Cortex of kidney (tissue), 1 donor: ENCODE results near the gene LRRFIP1.

Experiments used
- DNase-seq: peaks from one replicate; lab custom pipeline; 2025; lab: John Stamatoyannopoulos, UW

LRRFIP1 gene

DNA sequence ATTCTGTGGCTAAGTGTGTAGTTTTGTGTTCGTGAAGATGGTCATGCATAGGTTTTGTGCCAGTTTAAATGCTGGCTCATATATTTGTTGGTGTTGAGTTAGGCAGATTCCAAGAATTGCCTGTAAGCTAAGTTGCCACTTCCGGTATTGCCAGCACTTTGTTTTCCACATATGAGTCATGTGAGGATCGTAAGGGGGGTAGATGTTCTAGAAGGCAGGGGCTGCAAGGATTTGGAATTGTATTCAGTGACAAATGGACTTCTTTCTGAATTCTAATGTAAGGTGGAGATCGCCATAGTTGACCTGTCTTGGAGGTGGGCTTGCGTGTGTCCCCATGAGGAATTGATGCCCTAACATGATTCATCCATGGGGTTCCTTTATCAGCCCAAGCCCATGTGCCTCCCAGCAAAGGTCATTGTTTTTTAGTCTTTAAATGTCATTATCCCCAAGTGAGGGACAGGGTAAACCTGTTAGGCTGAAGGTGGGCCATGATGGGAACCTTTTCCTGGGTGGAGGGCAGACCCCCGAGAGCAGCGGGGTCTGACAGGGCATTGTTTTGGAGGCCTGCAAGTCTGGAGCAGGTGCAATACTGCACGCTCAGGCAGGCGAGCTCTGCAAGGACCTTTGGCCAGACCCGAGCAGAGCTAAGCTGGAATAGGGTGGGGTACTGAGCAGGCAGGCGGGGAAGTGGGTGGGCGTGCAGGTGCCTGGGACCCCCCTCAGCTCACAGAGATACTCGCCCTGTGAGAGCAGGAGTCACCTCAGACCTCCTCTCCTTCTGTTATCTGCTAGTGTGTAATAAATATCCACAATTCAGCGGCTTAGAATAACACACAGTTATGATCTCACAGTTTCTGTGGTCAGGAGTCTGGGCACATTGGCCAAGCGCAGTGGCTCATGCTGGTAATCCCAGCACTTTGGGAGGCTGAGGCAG, 77.4 kb downstream of the LRRFIP1 start:
- no peak for DNase-seq

DNA sequence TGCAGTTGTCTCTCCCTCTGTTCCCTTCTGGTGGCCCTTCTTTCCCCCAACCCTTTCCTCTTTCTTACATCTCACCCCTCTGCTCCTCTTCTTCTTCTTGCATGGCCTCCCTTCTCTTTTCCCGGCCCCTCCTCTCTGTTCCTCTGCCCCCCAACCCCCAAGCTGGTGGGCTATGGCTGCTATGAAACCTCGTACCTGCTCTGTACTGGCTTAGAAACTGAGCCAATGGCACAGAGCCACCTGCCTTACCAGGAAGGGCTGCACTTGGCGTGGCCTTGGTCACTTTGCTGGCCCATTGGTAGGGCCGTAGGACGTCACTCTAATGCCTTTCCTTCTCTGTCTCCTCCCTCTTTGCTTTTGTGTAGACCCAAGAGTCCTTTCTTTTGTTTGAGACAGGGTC, 78.9 kb downstream of the LRRFIP1 start:
- DNase-seq = no peak

DNA sequence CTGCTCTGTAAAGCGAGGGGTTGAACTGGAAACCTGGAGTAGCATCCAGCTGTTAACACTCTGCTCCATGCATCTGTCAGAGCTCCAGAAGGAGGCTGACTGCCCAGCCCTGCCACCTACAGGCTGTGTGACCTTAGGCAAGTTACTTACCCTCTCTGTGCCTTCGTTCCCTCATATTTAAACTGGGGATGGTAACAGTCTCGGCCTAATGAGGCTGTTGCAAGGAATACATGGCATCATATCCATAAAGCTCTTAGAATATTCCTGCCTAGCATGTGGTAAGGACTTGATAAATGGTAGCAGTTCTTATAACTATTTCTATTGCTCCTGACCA, 80.6 kb downstream of the LRRFIP1 start:
- no peak for DNase-seq

DNA sequence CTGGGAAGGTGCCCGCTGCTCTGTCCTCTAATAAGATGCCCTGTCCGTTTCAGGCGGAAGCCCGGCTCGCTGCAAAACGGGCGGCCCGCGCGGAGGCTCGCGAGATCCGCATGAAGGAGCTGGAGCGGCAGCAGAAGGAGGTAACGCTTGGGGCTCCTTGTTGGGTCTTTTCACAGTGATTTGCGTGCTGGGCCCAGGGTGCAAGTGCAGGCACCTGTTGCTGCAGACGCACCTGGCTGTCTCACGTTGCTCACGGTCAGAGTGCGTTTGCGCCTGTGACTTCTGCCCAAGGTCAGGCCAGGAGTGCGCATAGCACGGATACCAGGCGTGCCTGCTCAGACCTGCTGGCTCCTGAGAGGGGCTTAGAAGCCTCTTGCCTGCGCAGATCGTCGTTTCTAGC, 81.1 kb downstream of the LRRFIP1 start:
- no peak for DNase-seq

DNA sequence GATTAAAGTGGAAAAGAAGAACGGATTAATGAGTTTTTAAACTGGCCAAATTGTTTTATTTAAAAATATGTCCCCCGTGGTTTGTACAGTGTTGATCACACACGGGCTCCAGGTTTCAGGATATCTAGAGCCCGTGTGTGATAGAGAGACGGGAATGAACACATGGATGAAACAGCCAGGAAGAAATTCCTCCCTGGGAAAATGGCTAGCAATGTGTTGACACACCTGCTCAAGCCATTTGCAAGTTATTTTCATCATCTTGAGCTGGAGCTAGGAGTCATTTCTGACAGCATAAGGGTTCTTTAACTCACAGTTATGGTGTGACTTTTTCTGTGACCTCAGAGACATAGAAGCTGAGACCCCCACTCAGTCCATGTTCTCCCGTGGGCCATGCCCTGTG, 81.6 kb downstream of the LRRFIP1 start:
- no peak for DNase-seq

DNA sequence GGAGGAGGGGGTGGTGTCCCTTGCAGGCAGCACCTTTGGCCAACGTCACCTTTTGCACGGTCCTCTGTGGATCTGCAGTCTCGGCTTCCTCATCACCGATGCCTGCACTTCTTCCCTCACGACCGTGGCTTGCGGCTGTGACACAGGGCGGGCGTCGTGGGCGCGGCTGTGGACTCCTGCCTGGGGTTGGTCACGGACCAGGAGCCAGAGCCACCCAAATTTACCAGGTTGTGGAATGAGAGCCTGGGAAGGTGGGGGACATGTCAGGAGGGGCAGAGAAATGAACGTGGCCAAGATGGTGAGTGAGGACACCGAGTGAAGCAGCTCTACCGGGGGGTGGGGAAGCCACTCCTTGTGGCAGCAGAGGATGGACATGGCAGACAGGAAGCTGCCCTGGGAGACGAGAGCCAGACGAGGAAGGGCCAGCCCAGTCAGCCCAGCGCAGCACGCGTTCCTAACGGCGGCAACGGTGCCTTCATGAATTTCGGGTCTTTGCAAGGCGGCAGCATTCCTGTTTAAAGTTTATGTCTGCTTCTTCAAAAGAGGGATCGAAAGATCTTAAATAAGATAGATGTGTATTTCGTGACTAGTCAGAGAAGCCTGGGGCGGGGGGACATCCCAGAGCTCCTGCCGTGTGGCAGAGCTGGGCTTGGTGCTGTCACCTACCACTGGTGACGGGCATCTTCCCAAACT, 84.2 kb downstream of the LRRFIP1 start:
- DNase-seq = no peak

DNA sequence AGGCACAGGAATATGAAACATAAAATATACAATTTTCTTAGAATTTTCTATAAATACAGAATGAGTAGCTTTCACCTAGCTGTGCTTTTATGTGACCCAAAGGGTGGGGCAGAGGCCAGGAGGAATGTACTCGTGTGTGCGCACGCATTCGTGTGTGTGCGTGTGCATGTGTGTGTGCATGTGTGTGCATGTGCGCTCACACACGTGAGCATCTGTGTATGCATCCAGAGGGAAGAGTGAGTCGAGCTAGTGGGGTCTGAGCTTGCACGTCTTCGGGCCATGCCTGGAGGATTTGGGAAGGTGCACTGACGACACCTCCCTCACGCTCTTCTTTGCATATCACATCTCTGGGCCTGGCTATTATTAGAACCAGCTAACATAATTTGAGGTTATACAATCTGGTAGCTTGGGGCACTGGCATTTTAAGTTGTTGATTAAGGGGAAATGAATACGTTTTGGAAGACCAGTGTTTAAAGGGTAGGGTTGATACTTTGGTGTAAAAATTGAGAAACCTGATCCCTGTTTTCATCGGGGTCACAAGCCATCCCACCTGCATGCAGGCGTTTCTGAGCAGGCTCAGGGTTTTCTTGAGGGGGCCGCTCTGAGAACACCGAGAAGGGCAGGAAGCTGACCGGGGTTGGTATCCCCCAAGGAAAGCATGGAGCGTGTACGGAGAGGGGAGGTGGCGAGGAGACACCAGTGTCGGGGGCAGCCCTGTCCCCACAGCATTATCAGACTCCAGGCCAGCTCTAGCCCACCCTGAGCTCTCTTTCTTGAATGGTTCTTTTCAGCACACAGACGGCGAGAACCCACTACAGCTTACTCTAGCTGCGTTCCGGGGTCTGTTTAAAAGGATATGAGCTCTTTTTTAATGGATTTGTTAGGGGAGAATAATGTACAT, 85.3 kb downstream of the LRRFIP1 start:
- DNase-seq = no peak

DNA sequence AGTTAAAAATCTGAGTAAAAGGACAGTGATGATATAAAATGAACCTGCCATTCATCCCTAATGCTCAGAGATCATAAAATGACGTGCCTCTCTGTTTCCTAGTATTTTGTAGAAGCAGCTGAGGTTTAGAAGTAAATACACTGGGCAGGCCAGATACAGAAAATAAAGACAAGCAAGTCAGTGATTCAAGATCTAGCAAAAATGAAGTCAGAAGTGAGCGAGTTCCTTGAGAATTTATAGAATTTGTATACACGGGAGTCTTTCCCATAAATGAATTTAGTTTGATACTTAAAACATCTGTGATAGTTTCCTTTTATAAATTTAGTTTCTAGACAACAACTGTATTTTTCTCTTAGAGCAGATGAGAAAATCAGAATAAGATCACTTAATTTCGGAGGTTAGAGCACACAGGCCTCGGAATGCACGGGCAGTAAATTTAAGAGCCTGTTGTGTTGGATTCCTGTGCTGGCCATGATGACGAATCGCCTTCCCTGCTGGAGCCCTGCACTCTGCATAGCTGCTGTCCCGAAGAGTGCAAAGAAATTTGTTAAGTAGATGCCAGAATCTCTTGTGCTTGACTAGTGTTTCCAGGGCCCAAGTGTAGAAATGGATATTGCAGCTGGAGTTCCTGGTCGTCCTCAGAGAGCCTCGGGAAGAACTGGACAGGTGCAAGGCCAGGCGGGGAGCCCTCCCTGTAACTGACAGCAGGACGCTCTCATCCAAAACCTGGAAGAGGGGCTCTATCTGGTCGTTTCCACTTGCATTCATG, 87.5 kb downstream of the LRRFIP1 start:
- DNase-seq = no peak

DNA sequence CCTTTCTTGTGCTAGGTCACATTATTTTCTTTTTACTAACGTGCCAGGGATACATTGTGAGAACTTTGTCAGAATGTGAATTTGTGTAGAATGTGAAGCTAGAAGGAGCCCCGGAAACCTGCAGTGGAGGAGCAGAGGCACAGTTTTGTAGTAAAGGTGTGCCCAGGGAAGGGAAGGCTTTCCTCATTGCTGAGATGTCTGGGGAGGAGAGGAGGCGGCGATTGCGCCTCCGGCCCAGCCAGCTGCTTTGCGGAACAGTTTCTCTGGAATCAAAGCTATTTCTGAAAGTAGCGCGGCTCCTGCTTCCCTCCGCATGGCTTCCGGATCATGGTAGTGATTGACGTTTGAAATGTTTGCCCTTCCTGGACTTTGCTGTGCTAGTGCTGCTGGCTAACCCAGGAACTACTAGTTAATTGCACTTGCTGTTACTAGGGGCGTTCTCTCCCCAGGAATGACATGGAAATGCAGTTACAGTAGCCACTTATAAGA, 88.1 kb downstream of the LRRFIP1 start:
- no peak for DNase-seq

DNA sequence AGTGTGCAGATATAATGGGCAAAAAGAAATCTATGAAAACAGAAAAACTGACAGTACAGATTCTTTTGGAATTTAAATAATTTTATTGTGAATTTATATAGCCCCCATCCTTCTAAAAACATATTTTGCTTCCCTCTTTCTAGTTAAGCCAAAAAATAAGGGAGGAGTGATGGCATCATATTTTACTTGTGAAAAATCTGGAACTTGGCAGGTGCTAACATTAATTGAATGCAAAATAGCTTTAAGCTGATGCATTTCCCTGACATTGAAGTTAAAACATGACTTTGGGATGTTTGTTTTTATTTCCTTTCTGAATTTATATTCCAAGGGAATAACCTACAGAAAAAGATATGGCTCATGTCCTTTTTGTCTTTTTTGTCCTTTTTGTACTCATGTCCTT, 88.6 kb downstream of the LRRFIP1 start:
- DNase-seq = no peak

DNA sequence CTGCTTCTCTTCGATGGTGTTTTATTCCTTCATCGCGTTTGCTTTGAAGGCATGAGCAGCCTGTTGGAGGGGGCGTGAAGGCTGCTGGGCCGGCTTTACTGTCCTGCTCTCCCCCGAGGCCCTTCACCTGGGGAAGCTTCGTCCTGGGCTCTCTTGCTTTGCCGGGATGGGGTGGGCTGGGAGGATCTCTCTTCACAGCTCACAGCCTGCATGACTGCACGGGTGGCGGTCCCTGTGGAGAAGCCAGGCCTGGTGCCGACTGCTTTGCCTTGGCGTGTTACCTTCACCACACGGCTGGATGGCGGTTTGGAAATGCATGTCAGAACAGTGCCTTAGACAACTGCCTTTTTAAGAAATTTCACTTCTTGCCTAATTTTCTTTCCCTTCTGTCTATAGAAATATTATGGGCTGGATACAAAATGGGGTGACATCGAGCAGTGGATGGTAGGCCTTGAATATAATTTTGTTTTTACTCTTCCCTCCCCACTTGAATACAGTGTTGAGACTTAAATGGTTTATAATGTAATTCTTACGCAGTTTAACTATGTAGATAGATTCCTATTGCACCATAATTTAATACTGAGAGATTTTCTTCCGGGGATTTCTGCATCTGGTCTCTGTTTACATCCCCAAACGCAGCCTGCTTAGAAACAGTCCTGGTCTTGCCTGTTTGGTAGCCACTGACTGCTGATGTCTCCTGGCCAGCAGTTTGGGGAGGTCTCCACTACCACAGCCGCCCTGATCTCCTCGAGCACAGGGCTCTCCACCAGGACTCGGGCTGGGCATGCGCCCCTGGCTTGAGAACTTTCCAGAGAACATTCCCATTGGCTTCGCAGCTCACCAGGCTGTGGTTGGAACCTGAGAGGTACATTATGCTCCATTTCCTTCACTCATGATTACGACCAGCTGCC, 90.2 kb downstream of the LRRFIP1 start:
- DNase-seq = no peak

DNA sequence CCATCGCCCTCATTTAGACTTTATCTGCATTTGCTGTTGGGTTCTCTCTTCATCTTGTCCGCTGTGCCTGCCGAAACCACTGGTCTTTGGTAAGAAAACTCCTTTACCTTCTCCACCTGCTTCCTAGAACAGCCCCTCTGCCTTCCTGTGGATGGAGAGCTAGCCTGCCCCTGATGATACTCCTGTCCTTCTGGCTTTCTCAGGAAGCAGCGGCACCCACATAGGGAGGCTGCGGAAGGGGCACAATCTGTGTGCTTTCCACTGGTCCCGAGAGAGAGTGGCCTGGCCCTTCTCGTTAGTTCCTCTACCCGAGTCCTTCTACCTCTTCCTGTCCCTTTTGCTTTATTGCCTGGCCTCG, 90.9 kb downstream of the LRRFIP1 start:
- no peak for DNase-seq

DNA sequence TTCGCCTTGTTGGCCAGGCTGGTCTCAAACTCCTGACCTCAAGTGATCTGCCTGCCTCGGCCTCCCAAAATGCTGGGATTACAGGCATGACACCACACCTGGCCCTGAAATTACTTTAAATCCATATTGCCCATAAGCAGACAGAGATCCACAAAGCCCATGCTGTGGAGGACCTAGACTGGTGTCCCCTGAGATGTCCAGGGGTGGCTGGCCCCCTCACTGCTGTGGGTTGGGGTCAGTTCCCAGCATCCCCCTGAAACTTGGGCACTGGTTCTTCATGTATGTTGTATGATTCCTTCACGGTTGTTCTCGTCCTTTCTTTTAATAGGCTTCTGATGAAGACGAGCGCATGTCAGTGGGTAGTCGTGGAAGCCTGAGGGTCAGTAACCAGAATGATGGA, 93.1 kb downstream of the LRRFIP1 start:
- DNase-seq = no peak

DNA sequence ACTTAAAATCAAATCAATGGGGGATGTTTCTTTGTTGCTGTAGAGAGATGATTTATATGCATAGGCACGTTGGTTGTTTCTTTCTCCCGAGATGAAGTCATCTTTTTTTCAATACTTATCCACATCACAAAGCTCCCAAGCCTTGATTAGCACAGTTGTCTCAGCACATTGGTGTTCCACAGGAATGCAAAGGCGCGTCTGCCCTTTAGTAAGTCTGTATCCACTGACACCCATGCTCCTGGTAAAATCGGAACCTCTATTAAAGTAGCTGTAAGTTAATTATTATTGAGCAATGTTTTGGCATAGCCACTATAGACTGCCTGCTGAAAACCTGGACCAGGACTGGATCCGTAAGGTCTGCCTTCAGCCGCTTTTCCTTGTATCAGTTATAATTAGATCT, 93.6 kb downstream of the LRRFIP1 start:
- no peak for DNase-seq

DNA sequence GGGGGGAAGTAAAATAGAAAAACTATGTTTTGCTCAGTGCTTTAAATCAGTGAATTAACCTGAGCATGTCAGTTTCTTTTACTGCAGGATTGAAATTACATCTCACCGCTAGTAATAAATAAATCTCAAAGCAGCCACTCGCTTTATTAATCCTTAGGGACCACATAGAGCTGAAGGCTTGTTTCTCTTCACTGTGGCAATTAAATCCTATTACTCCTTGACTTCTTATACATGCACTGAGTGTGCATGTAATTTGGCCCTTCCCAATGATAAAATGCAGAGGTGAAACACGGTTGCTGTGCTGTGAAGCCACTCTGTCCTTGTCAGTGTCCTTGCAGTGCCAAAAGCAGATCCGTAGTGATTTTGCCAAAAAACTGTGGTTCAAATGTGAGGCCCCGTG, 94.1 kb downstream of the LRRFIP1 start:
- DNase-seq = no peak

DNA sequence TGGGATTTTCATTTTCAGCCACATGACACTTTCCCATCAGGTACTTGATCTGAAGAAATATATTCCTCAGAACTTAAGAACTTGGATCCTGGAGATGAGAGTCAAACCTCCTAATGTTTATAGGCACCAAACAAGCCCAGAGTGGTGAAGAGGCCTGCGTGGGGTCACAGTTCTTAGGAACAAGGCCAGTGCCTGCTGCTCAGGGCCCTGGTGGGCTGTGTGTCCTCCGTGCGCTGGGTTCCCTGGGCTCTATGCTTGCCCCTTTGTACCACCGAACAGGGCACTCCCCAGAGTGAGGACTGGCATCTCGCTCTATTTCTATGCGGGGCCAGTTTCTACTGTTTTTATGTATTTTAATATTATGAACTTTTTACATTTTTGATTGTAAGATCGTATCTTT, 95.2 kb downstream of the LRRFIP1 start:
- no peak for DNase-seq

DNA sequence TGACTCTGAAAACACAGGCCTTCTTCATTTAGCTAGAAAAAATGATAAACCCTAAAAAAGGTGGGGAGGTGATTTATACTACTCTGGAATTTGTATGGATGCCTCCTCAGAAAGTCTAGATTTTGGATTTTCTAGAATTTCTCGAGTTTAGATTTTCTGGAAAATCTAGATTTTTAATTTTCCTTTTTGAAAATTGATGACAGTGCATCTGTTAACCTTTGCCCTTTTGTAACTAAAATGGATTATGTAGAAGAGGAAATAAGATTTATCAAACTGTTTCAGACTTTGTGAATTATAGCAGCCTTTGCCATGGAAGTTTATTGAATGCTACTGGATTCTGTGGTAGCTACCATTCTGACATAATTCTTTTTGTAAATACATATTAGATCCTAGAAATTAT, 95.6 kb downstream of the LRRFIP1 start:
- DNase-seq = no peak

DNA sequence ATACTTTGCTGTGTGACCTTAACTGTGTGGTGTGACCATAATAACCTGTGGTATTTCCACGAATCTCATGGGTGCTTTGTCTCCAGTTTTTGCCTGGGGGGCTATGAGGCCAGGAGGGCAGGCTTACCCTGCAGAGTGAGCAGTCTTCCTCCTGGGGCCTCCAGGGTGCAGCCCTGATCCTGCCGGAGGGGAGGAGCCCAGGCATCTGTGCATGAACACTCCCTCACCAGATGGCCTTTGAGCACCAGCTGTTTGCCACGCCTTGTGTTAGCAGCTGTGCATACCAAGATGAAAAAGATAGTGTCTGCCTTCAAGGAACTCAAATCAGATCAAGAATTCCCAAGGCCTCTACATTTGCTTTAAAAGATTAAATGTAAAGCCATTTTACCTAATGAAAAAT, 96.2 kb downstream of the LRRFIP1 start:
- DNase-seq = no peak

DNA sequence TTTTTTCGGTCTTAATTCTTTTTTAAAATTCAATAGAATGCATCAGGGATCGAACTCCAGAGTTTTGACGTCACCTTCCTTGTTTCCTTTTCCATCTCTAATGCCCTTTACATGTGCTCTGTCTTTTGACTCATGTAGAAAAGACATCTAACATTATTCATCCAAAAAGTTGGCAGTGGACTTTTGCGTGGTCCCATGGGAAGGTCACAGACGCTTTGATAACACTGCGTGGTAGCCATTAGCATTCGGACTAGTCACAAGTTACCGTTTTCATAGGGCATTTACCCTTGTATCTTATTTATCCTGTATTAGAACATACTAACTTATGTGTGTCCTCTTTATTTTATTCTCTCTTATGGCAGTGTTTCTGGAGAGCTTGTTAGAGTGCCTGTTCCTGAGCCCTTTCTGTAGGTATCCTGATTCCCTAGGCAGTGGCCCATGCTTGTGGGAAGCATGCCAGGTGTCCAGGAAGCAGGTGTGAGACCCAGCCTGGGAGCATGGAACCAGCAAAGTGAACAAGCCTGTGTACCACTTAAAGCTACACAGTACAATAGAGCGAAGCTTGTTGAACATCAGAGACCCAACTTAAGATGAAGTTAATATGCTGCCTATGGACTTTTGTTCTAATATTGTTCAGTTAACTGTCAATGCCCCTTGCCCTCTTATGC, 97.6 kb downstream of the LRRFIP1 start:
- no peak for DNase-seq

DNA sequence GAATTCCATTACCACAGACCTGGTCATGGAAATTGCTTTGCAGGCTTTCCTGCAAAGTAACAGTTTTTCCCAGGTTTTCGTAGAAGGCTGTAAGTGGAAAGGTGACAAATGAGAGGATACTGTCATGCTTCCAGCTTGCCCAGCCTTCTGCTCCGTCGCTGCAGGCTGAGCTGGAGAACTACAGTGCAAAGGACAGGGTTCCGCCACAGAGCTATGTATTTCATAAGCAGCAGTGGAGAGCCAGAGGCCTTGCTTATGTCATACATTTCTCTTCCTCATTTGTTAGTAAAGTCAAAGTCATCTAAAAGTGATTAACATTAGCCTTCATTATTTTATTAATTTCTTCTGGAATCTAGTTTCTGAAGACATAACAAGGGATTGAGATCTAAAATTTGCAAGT, 98.3 kb downstream of the LRRFIP1 start:
- no peak for DNase-seq
